GM06990 (cell line): Measurements from ENCODE around the gene CDC7.

Source experiments
- DNase-seq: peaks from one replicate; pipeline ENCODE4 v3.0.0-alpha.2; 2011; ENCODE audit not compliant: insufficient read length; ENCODE audit errors: extremely low read depth
- H3K27me3 ChIP-seq: replicated peaks from 2 replicates; pipeline ENCODE4 v1.6.0; 2011; ENCODE audit warnings: low read length; ENCODE audit not compliant: control insufficient read depth, insufficient read depth
- H3K36me3 ChIP-seq: 2 replicates; pipeline ENCODE4 v1.5.1; 2011; ENCODE audit warnings: low read length; ENCODE audit not compliant: control insufficient read depth, insufficient read depth
- H3K4me3 ChIP-seq: replicated peaks from 2 replicates; pipeline ENCODE4 v1.5.1; 2011; ENCODE audit warnings: low read depth, mild to moderate bottlenecking, control low read depth, low read length
- CTCF ChIP-seq: IDR thresholded peaks from 2 replicates; pipeline ENCODE4 v1.5.1; 2011; ENCODE audit warnings: low read length, control low read depth, mild to moderate bottlenecking, inconsistent platforms; ENCODE audit not compliant: insufficient read depth, poor library complexity, severe bottlenecking

CDC7 gene

GRCh38 chr1:91535441-91535840, 34.8 kb downstream of the CDC7 start:
- H3K27me3 ChIP-seq = no peaks in the 10 kb centered on the region
- TF ChIP-seq CTCF = no peak
- no peaks in the 10 kb centered on the region for H3K36me3 ChIP-seq
- no peak for DNase-seq
- no peak overlapping the region for H3K4me3 ChIP-seq

GRCh38 chr1:91537281-91537986, 36.8 kb downstream of the CDC7 start:
- TF ChIP-seq CTCF = no peak
- Histone ChIP-seq H3K4me3 (no peak overlapping the region), H3K27me3 (no peaks in the 10 kb centered on the region), H3K36me3 (no peaks in the 10 kb centered on the region)
- no peak for DNase-seq

GRCh38 chr1:91537987-91538304, 37.3 kb downstream of the CDC7 start:
- no peak for TF ChIP-seq CTCF
- no peaks in the 10 kb centered on the region for H3K36me3 ChIP-seq
- no peak for DNase-seq
- H3K4me3 ChIP-seq = no peak overlapping the region
- H3K27me3 ChIP-seq = no peaks in the 10 kb centered on the region

GRCh38 chr1:91540910-91541309, 40.3 kb downstream of the CDC7 start:
- Histone ChIP-seq H3K27me3 (no peaks in the 10 kb centered on the region), H3K36me3 (no peaks in the 10 kb centered on the region), H3K4me3 (no peak overlapping the region)
- no peak for TF ChIP-seq CTCF
- no peak for DNase-seq

GRCh38 chr1:91541918-91542533, 41.4 kb downstream of the CDC7 start:
- no peak for TF ChIP-seq CTCF
- H3K36me3 ChIP-seq = no peaks in the 10 kb centered on the region
- H3K4me3 ChIP-seq = no peak overlapping the region
- no peak for DNase-seq
- H3K27me3 ChIP-seq = no peaks in the 10 kb centered on the region
